Activated T-helper 2 cell treated with anti-CD3 and anti-CD28 coated beads, Interferon-gamma antibody, Interleukin-2, Interleukin-4, amounts not matched to agents 10 μg/mL and 5 μg/mL and 100 μg/mL, durations not matched to agents 14 hours and 24 hours and 36 hours (primary cell): ENCODE data around the gene OTOP3. TPM values are rescaled to one million over a fixed set of nuclear protein-coding genes. Genes with fewer than 3 reads are reported as not detected.

Source experiments
- DNase-seq: peaks from one replicate; pipeline ENCODE4 v3.0.0; 2021; ENCODE audit warnings: low spot score
- H3K27ac Mint-ChIP-seq: one replicate; pipeline ENCODE4 v1.8.0; 2021; ENCODE audit warnings: mixed read lengths
- H3K27me3 Mint-ChIP-seq: one replicate; pipeline ENCODE4 v1.8.0; 2021; ENCODE audit warnings: low read depth, mixed read lengths
- H3K36me3 Mint-ChIP-seq: one replicate; pipeline ENCODE4 v1.8.0; 2021; ENCODE audit warnings: low read depth, mixed read lengths
- H3K4me1 Mint-ChIP-seq: one replicate; pipeline ENCODE4 v1.8.0; 2021; ENCODE audit warnings: low read depth, mixed read lengths
- H3K4me3 Mint-ChIP-seq: one replicate; pipeline ENCODE4 v1.8.0; 2021; ENCODE audit warnings: low read depth, mild to moderate bottlenecking, moderate library complexity, mixed read lengths
- H3K9me3 Mint-ChIP-seq: one replicate; pipeline ENCODE4 v1.8.0; 2021; ENCODE audit warnings: mixed read lengths
- intact Hi-C: fragments of 100-400 bp; cut with micrococcal nuclease; formaldehyde crosslinking; loops from one replicate; pipeline ENCODE4 v1.15.1; 2023
- total RNA-seq: library from RNA; stranded (reverse); gene quantifications from 2 replicates; pipeline ENCODE4 v1.2.3, GENCODE V29; 2022

Gene OTOP3
- total RNA-seq, 1 donor from 2014 or later = not detected

DNA sequence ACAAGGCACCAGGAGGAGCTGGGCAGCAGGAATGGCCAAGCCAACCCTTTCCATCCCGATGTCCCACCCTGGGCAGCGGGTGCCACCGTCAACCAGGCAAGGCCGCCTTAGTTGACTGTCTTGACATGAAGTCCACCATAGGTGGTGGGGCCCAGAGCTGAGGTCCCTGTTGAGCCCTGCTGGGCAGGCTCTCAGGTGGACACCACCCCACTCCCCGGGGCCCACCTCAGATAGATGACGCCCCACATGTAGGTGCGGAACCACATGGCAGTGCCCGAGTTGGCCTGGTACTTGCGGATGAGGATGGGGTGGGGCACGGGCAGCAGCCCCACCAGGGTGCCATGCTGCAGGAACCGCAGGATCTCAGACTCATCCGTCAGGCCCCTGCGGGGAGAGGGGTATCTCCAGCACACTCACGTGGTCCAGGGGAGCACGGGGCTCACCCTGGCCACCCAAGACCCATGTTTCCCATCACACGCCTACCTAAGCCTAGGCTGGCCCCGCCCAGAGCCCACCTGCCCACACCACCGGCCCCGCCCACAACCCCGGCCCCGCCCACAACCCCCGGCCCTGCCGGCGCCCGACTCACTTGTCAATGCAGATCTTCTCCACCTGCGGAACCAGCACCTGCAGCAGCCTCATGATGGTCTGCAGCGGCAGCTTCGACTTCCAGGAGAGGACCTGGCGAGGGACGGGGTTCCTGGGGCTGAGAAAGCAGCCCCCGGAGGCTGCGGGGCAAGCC lies 16.2 kb downstream of the OTOP3 start:
- intact Hi-C loops = no loop called here
- no peaks in the 10 kb centered on the region for H3K36me3 Mint-ChIP-seq
- no peak for DNase-seq
- H3K9me3 Mint-ChIP-seq = no peaks in the 10 kb centered on the region
- H3K27me3 Mint-ChIP-seq = no peaks in the 10 kb centered on the region
- H3K4me1 Mint-ChIP-seq = no peaks in the 10 kb centered on the region
- no peak overlapping the region for H3K27ac Mint-ChIP-seq
- H3K4me3 Mint-ChIP-seq = no peak overlapping the region

DNA sequence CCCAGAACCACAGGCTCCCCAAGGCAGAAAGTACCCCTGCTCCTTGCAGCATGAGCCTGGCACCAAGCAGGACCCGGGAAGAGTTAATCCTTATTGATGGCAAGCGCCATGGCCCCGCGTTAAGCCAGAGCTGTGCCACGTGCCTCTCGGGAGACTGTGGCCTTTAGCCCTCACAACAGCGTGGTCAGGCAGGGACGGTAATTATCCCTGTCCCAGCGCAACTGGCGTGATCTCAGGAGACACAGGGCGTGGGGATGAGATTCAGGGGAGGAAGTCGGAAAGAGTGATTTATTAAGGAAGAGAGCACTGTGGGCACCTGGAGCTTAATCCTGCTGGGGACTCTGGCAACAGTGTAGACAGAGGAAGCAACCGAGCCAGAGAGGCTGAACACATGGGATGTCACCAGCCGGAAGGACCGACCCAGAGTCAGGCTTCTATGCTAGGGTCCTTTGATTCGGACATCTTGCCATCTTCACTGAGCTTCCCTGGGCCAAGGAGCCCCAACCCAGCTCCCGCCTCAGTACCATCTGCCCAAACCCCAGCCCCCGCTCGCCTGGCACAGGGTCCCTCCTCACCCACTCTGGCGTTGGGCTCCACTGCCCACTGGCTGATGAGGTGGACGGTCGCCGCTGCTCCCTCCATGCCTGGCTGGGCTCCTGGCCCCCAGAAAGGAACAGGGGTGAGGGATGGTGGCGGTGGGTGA lies 16.9 kb downstream of the OTOP3 start:
- intact Hi-C loops = no loop called here
- no peak overlapping the region for H3K4me3 Mint-ChIP-seq
- H3K9me3 Mint-ChIP-seq = no peaks in the 10 kb centered on the region
- no peak overlapping the region for H3K27ac Mint-ChIP-seq
- no peaks in the 10 kb centered on the region for H3K4me1 Mint-ChIP-seq
- DNase-seq = no peak
- no peaks in the 10 kb centered on the region for H3K27me3 Mint-ChIP-seq
- H3K36me3 Mint-ChIP-seq = no peaks in the 10 kb centered on the region

DNA sequence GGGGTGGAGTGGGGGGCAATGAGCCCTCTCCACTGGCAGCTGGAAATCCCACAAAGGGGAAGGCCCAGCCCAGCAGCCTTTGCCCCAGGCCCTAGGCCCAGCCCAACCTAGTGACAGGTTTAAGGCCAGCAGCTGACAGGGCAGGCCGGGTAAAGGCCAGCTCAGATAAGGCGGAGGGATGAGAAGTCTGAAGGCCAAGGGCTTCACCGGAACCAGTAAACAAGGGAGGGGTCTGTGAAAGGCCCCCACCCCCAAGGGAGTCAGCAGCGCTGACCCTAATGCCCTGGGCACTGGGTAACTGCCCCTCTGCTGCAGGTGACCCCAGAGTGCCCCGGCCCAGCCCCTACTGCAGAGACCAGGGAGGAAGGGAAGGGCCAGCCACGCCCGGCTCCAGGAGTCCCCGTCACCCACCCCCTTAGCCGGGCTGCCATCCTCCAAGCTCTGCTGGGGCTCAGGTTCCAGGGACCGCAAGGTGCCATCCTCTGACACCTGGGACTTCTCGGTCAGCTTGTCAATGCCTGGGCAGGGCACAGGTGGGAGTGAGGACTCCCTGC lies 17.5 kb downstream of the OTOP3 start:
- intact Hi-C loops = no loop called here
- no peaks in the 10 kb centered on the region for H3K9me3 Mint-ChIP-seq

DNA sequence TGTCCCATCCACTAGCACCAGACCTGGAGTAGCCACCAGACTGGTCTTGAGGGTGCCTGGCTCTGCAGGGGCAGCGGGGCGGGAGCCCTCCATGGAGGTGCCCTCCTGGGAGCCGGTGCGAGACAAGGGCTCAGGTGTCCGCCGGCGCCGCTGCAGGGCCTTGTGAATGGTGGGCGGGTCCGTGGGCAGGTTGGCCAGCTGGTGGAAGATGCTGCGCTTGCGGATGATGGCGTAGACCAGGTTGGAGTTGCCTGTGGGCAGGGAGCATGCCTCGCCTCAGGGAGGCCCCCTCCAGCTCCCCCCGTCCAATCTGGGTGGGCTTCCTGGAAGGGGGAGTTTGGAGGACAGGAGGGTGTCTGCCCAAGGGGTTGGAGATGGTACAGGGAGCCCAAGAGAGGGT lies 18.4 kb downstream of the OTOP3 start:
- intact Hi-C loops = no loop called here
- no peaks in the 10 kb centered on the region for H3K36me3 Mint-ChIP-seq

More for the DNA sequence above, 17.5 kb downstream of the OTOP3 start:
- no peaks in the 10 kb centered on the region for H3K27me3 Mint-ChIP-seq
- no peak overlapping the region for H3K4me3 Mint-ChIP-seq
- no peaks in the 10 kb centered on the region for H3K36me3 Mint-ChIP-seq
- H3K27ac Mint-ChIP-seq = no peak overlapping the region
- H3K4me1 Mint-ChIP-seq = no peaks in the 10 kb centered on the region
- DNase-seq = no peak

DNA sequence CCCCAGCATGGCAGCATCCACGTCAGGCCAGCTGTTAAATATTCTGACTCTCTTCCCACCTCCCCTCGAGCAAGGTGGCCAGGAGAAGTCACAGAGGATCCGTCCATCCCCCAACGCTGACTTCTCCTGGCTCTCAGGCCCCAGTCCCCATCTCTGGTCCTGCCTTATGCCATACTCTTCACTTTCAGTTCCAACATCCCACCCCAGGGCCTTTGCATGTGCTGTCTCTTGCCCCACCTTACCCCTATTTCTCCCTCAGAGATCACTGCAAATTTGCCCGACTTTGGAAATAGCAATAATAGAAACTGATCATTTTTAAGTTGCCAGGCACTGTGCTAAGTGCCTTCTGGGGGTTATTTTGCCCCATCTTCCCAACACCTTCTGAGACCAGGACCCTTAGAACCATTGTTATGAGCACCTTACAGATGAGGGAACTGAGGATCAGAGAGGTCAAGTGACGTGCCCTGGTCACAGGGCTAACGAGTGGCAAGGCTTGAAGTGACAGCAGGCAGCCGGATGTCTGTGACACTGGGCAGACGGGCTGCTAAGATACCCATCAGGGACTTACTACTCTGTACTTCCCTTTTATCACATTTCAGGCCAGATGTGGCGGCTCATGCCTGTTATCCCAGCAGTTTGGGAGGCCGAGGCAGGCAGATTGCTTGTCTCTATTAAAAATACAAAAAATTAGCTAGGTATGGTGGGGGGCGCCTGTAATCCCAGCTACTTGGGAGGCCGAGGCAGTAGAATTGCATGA lies 19.1 kb downstream of the OTOP3 start:
- H3K9me3 Mint-ChIP-seq = no peaks in the 10 kb centered on the region
- no peak for DNase-seq
- H3K4me1 Mint-ChIP-seq = no peaks in the 10 kb centered on the region
- intact Hi-C loops = no loop called here
- H3K4me3 Mint-ChIP-seq = no peak overlapping the region
- no peaks in the 10 kb centered on the region for H3K27me3 Mint-ChIP-seq
- no peaks in the 10 kb centered on the region for H3K36me3 Mint-ChIP-seq
- no peak overlapping the region for H3K27ac Mint-ChIP-seq

More for the DNA sequence above, 18.4 kb downstream of the OTOP3 start:
- H3K27me3 Mint-ChIP-seq = no peaks in the 10 kb centered on the region
- no peak overlapping the region for H3K4me3 Mint-ChIP-seq
- no peaks in the 10 kb centered on the region for H3K4me1 Mint-ChIP-seq
- DNase-seq = no peak
- H3K9me3 Mint-ChIP-seq = no peaks in the 10 kb centered on the region
- no peak overlapping the region for H3K27ac Mint-ChIP-seq

DNA sequence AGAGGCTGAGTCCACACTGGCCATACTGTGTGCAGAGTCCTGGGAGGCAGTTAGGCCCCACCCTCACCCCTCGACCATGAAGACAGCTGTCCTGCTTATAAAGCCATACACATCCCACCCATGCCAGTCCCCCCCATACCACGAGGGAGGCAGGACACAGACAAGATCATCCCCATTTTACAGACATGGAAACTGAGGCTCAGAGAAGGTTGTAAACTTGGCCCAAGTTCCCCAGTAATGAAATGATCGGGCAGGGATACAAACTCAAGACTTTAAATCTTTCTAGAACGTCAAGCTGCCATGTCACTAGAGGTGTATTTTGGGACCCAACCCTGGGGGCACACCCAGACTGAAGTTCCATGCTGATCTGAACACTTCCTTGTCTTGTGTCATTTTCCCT lies 20.4 kb downstream of the OTOP3 start:
- intact Hi-C loops = no loop called here
- no peaks in the 10 kb centered on the region for H3K36me3 Mint-ChIP-seq
- H3K27me3 Mint-ChIP-seq = no peaks in the 10 kb centered on the region
- no peak for DNase-seq
- no peak overlapping the region for H3K4me3 Mint-ChIP-seq
- H3K4me1 Mint-ChIP-seq = peaks cover 2% of the 10 kb centered on the region
- H3K27ac Mint-ChIP-seq = no peak overlapping the region
- no peaks in the 10 kb centered on the region for H3K9me3 Mint-ChIP-seq

DNA sequence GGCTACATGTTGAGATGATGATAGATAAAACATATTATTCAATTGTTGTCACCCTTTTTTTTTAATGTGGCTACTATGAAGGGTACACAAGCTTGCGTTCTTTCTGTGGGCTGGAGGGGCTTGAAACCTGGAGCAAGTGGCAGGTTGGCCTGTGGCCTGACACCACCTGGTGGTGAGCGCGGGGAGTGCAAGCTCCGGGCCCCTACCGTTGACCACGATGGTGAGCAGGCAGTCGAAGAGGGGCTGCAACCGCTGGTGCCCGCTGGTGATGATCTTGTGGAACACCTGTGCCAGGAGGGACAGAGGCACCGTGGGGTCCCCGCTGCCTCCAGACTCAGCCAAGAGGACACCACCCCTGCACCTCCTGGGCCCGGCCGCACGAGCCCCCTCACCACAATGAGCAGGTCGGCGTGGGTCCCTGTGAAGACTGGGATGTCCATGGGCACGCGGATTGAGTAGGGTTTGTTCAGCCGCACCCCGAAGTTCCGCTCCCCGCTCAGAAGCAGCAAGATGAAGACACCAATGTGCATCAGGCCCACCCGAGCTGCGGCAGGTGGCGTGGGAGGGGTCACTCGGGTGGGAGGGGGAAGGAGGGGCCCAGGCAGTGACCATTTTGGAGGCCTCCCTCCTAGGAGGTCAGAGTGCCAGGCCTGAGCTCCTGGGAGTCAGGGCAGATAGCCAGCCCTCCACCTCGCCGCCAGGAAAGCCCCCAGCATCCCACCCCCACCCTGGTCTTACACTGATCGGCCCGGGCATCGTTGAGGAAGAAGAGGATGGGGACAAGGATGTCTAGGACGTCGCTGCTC lies 22.4 kb downstream of the OTOP3 start:
- H3K4me3 Mint-ChIP-seq = no peak overlapping the region
- H3K9me3 Mint-ChIP-seq = no peaks in the 10 kb centered on the region
- DNase-seq = peak; percentile 63
- intact Hi-C loops = loop anchor here (1.0 kb wide), 1 partner anchor 35 kb away; the partner anchor contains the start of gene USH1G
- no peaks in the 10 kb centered on the region for H3K27me3 Mint-ChIP-seq
- peaks cover 4% of the 10 kb centered on the region for H3K4me1 Mint-ChIP-seq
- H3K36me3 Mint-ChIP-seq = no peaks in the 10 kb centered on the region
- H3K27ac Mint-ChIP-seq = no peak overlapping the region

DNA sequence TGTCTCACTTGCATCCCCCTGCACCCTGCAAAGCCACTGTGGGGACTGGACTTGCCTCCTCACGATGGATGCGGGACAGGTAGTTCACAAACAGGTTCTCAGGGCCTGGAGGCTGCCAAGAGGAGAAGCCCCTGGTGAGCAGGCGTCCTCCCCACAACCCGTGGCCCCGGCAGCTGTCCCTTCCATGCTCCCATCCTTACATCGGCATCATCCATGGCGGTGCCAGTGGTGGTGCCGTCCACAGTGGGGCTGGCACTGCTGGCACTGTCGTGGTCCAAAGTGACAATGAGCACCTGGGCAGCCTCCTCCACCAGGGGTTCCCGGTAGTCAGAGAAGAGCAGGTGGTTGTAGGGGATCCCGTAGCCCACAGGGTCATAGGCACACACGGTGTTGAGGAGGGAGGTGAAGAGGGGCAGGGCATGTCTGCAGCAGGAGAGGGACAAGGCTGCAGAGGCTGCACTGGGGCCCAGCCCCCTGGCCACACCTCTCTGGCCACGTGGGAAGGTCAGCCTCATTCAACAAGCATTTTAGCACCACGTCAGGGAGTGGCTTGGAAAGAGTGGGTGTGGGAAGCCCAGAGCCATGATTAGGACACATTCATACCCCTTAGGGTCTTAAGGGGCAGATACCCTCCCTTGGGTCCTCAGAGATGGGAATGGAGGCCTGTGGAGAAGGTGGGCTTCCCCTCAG lies 24.3 kb downstream of the OTOP3 start:
- no peak overlapping the region for H3K4me3 Mint-ChIP-seq
- H3K36me3 Mint-ChIP-seq = no peaks in the 10 kb centered on the region
- no peak for DNase-seq
- H3K4me1 Mint-ChIP-seq = peaks cover 4% of the 10 kb centered on the region
- intact Hi-C loops = loop anchor here (2.0 to 5.0 kb wide), 4 partner anchors 53 to 242 kb away; partner anchors contain the start of genes ARMC7 and MRPL58
- H3K27ac Mint-ChIP-seq = no peak overlapping the region
- H3K9me3 Mint-ChIP-seq = no peaks in the 10 kb centered on the region
- H3K27me3 Mint-ChIP-seq = no peaks in the 10 kb centered on the region

DNA sequence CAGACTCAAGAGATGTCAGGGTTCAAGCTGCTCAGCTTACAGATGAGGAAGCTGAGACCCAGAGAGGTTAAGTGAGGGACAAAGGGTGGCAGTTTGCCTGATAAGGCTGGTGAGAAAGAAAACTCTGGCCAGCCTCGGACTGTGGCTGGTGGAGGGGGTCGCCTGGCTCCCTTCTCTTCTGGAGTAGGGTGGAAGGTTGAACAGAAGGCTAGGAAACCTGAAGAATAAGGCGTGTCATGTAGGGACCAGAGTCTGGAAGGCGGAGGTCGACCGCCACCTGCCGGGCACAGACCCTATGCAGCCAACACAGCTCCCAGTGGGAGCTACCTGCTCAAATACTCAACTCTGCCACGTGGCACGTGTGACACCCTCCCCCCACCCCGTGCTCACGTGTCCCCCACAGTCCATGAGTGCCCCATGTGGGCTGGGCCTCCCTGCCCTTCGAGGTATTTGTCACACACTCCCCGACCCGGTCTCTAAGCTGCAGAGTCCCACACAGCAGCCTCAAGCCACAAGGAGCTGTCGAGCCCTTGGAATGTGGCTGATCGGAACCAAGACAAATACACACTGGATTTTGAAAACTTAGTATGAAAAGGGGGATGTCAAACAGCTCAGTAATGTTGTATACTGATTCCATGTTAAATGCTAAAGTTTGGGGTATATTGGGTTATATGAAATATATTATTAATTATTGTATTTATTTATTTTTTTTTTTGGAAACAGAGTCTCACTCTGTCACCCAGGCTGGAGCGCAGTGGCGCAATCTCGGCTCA lies 25.1 kb downstream of the OTOP3 start:
- no peak overlapping the region for H3K4me3 Mint-ChIP-seq
- no peaks in the 10 kb centered on the region for H3K36me3 Mint-ChIP-seq
- H3K9me3 Mint-ChIP-seq = no peaks in the 10 kb centered on the region
- no peak overlapping the region for H3K27ac Mint-ChIP-seq
- H3K4me1 Mint-ChIP-seq = peaks cover 4% of the 10 kb centered on the region
- DNase-seq = no peak
- no peaks in the 10 kb centered on the region for H3K27me3 Mint-ChIP-seq
- intact Hi-C loops = loop anchor here (2.0 to 5.0 kb wide), 4 partner anchors 52 to 242 kb away; partner anchors contain the start of genes ARMC7 and MRPL58

DNA sequence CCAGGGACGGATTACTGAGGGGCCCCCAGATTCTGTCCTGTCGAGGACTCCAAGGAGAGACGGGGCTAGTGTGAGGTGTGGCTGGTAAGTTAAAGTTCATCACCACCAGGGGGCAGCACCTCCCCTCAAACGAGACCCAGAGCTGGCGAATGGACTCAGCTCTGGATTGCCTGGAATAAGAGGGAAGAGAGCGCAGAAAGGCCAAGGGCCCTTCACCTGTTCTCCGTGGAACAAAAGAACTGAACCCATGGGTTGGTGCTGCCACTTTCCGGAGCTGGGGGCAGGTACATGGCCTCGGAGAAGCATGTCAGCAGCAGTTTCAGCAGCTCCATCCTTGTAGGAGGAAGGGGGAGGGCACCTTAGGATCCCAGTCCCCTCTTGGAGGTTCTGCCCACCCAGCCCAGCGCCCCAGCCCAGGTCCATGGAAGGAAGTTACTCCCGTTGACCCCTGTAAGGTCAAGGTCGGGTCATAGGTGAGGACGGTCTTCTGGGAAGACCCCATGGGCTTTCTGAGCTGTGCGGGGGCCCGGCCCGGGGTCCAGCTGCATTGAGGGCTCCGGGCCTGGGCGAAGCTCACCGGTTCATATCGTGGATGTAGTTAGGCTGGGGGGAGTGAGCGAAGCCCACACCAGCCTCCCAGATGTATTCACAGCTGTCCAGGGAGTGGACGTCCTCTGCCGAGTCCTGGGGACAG lies 26.1 kb downstream of the OTOP3 start:
- no peaks in the 10 kb centered on the region for H3K36me3 Mint-ChIP-seq
- H3K27me3 Mint-ChIP-seq = no peaks in the 10 kb centered on the region
- no peak overlapping the region for H3K27ac Mint-ChIP-seq
- peaks cover 4% of the 10 kb centered on the region for H3K4me1 Mint-ChIP-seq
- intact Hi-C loops = loop anchor here (2.0 to 5.0 kb wide), 4 partner anchors 51 to 240 kb away; partner anchors contain the start of genes ARMC7 and MRPL58
- no peak overlapping the region for H3K4me3 Mint-ChIP-seq
- peak; percentile 71 for DNase-seq
- H3K9me3 Mint-ChIP-seq = no peaks in the 10 kb centered on the region
